ENCODE results near the gene SPAG6. TPM values are rescaled to one million over a fixed set of nuclear protein-coding genes. Genes with fewer than 3 reads are reported as not detected.

The SPAG6 gene
- total and polyA plus RNA-seq, 2 of the 8 experiments (the other 6 are each of a cell fraction or from before 2014, with no cell fraction given), result 0.14 TPM; not detected in 1

- TF ChIP-seq CTCF (IDR thresholded peaks at IDR 0.05; ENCODE audit: control extremely low read depth in 1 of 3, insufficient read depth in 1 of 3, low read depth in 1 of 3, low read length in 3 of 3) (peak in 1 of 3 experiments; percentile 13; a peak in 1 of 4 replicates), POLR2A (IDR thresholded peaks at IDR 0.05; ENCODE audit: control extremely low read depth in 1 of 2, low read depth in 2 of 2, low read length in 2 of 2) (no peak), TAF1 (IDR thresholded peaks at IDR 0.05; ENCODE audit: low read depth, low read length) (0 out of 2 replicates have a peak, but pooled peaks have one; percentile 21), E2F6 (IDR thresholded peaks at IDR 0.05) (peak; percentile 100), CHD2 (IDR thresholded peaks at IDR 0.05; ENCODE audit: low read length) (peak; percentile 69), SP4 (IDR thresholded peaks at IDR 0.05; ENCODE audit: low read length) (no peak), NRF1 (IDR thresholded peaks at IDR 0.05; ENCODE audit: low read depth, low read length) (peak; percentile 47), ASH2L (IDR thresholded peaks at IDR 0.05; ENCODE audit: low read length) (peak; percentile 13), KDM1A (IDR thresholded peaks at IDR 0.05; ENCODE audit: borderline replicate concordance, low read length) (peak; percentile 38; the same call in 1 of the 2 replicates), FOSL1 (IDR thresholded peaks at IDR 0.05; ENCODE audit: insufficient read depth, low read depth, low read length) (0 out of 2 replicates have a peak, but pooled peaks have one; percentile 26)
Measured at GRCh38 chr10:22334414-22335172, 10.7 kb upstream of the SPAG6 start (continued).

Measured in H1 (cell line).